Keratinocyte (primary cell): ENCODE results near the gene ODF4. TPM values are rescaled to one million over a fixed set of nuclear protein-coding genes. Genes with fewer than 3 reads are reported as not detected.
"Not testable (repeated sequence)": the region's sequence is repeated elsewhere in the genome, so short reads cannot be mapped to it uniquely, and the experiment has no call there.

Experiments
- DNase-seq: peaks from one replicate; pipeline ENCODE4 v3.0.0-alpha.2; 2011; ENCODE audit warnings: low read depth, missing footprints, low spot score
- FAIRE-seq: peaks from 2 replicates; lab custom pipeline; 2011; peaks lifted over from hg19 to GRCh38; lab: Jason Lieb, UNC
- H2AFZ ChIP-seq: 2 replicates; pipeline ENCODE4 v1.6.0; 2012; ENCODE audit warnings: low read length, control low read depth, inconsistent platforms; ENCODE audit not compliant: control insufficient read depth
- H3K27ac ChIP-seq: 2 replicates; pipeline ENCODE4 v1.5.1; 2011; ENCODE audit warnings: low read length; ENCODE audit not compliant: control insufficient read depth, insufficient read depth
- H3K27me3 ChIP-seq: 3 replicates; pipeline ENCODE4 v1.6.0; 2011; ENCODE audit warnings: low read length; ENCODE audit not compliant: control insufficient read depth, insufficient read depth; ENCODE audit errors: extremely low read depth
- H3K36me3 ChIP-seq, 2 experiments: 2 replicates in 1 of 2; 3 replicates in 1 of 2; pipeline ENCODE4 v1.5.1; 2011; ENCODE audit warnings: low read length in 2 of 2, mild to moderate bottlenecking in 1 of 2; ENCODE audit not compliant: control insufficient read depth in 2 of 2, insufficient read depth in 2 of 2; ENCODE audit errors: extremely low read depth in 1 of 2
- H3K4me1 ChIP-seq: 3 replicates; pipeline ENCODE4 v1.5.1; 2011; ENCODE audit warnings: low read length; ENCODE audit not compliant: control insufficient read depth, insufficient read depth; ENCODE audit errors: extremely low read depth
- H3K4me2 ChIP-seq: 3 replicates; pipeline ENCODE4 v1.6.0; 2011; ENCODE audit warnings: low read depth, low read length; ENCODE audit not compliant: control insufficient read depth, insufficient read depth; ENCODE audit errors: extremely low read depth
- H3K4me3 ChIP-seq, 3 experiments: fragments of 200-600 bp in 1 of 3; sonication (generic) in 1 of 3; 2 replicates in 2 of 3; 3 replicates in 1 of 3; pipeline ENCODE4 v1.5.1; 2011 to 2016; ENCODE audit warnings: low read length in 3 of 3, mild to moderate bottlenecking in 3 of 3, control low read depth in 2 of 3, inconsistent platforms in 1 of 3, low read depth in 1 of 3, mixed read lengths in 1 of 3, mixed run types in 1 of 3, moderate library complexity in 1 of 3; ENCODE audit not compliant: control insufficient read depth in 2 of 3, insufficient read depth in 2 of 3; ENCODE audit errors: extremely low read depth in 1 of 3
- H3K79me2 ChIP-seq: 2 replicates; pipeline ENCODE4 v1.6.0; 2012; ENCODE audit warnings: low read length; ENCODE audit not compliant: control insufficient read depth, insufficient read depth
- H3K9ac ChIP-seq: 3 replicates; pipeline ENCODE4 v1.6.0; 2011; ENCODE audit warnings: low read length; ENCODE audit not compliant: control insufficient read depth, insufficient read depth; ENCODE audit errors: extremely low read depth
- H3K9me1 ChIP-seq: 3 replicates; pipeline ENCODE4 v1.6.0; 2011; ENCODE audit warnings: low read length; ENCODE audit not compliant: control insufficient read depth, insufficient read depth; ENCODE audit errors: extremely low read depth
- H3K9me3 ChIP-seq: 2 replicates; pipeline ENCODE4 v1.5.1; 2012; ENCODE audit warnings: low read depth, low read length; ENCODE audit not compliant: control insufficient read depth
- H4K20me1 ChIP-seq: 3 replicates; pipeline ENCODE4 v1.6.0; 2011; ENCODE audit warnings: low read length; ENCODE audit not compliant: control insufficient read depth, insufficient read depth; ENCODE audit errors: extremely low read depth
- EZH2 ChIP-seq: IDR thresholded peaks from one replicate; pipeline ENCODE4 v1.6.1; 2012; ENCODE audit warnings: inconsistent platforms, mild to moderate bottlenecking, low read length, moderate library complexity
- dilution Hi-C: fragments of 300-500 bp; cut with MboI; formaldehyde crosslinking; loops from one replicate; pipeline ENCODE4 v1.7.0; 2020; ENCODE audit warnings: low sequenced_read_pairs; ENCODE audit not compliant: extremely low pct_ligation_motif_present
- polyA plus RNA-seq, 5 experiments: library from polyadenylated mRNA; depleted of rRNA in 3 of 5; stranded (reverse) in 3 of 5; stranded (forward) in 1 of 5; unstranded in 1 of 5; fragments of >200 nt; gene quantifications; 1 replicate in 1 of 5; 2 replicates in 3 of 5; 3 replicates in 1 of 5; pipeline versions ENCODE4 v1.2.1 to v1.2.3, GENCODE V29; 2011 to 2012; ENCODE audit warnings: missing spikeins in 2 of 5, low read depth in 1 of 5, low replicate concordance in 1 of 5
- TF ChIP-seq, protein P1 (sequence below), 3 experiments: IDR thresholded peaks in 1 of 3; conservative IDR thresholded peaks in 1 of 3; optimal IDR thresholded peaks in 1 of 3; 2 replicates in 2 of 3; 3 replicates in 1 of 3; pipeline versions ENCODE3 to v1.5.1; 2011; ENCODE audit warnings: low read length in 3 of 3, mild to moderate bottlenecking in 3 of 3, moderate library complexity in 2 of 3, control low read depth in 1 of 3, inconsistent platforms in 1 of 3; ENCODE audit not compliant: insufficient read depth in 2 of 3; ENCODE audit errors: extremely low read depth in 1 of 3

The ODF4 gene
- polyA plus RNA-seq, 1 donor (not counting 4 experiments of a cell fraction or from before 2014, with no cell fraction given): not detected

DNA sequence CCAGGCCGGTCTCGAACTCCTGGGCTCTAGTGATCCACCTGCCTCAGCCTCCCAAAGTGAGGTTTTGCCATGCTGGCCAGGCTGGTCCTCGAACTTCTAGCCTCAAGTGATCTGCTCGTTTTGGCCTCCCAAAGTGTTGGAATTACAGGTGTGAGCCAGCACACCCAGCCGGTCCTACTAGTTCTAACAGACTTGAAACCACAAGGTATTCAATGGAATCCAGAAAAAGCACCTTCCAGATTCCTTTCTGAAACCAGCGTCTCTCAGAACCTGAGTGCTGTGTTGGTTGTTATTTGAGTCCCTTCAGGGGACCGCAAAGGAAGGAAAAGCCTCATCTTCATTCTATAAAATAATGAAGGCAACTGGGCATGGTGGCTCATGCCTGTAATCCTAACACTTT is 32.8 kb downstream of the ODF4 start:
- H3K27me3 ChIP-seq: no peaks in the 10 kb centered on the region
- no peak overlapping the region for H2AFZ ChIP-seq
- peaks cover 0 to 5% of the 10 kb centered on the region in 2 experiments for H3K36me3 ChIP-seq
- no peak overlapping the region for H3K9ac ChIP-seq
- peaks cover 4% of the 10 kb centered on the region for H4K20me1 ChIP-seq
- H3K79me2 ChIP-seq: no peaks in the 10 kb centered on the region
- DNase-seq (no peak), FAIRE-seq (no peak)
- peaks cover 15% of the 10 kb centered on the region for H3K4me1 ChIP-seq
- no peak overlapping the region for H3K4me3 ChIP-seq
- H3K27ac ChIP-seq: no peak overlapping the region
- no peaks in the 10 kb centered on the region for H3K9me3 ChIP-seq
- dilution Hi-C loops: no loop called here
- no peak overlapping the region for H3K4me2 ChIP-seq
- H3K9me1 ChIP-seq: no peaks in the 10 kb centered on the region
- no peak for TF ChIP-seq EZH2
- TF ChIP-seq, protein P1, sequence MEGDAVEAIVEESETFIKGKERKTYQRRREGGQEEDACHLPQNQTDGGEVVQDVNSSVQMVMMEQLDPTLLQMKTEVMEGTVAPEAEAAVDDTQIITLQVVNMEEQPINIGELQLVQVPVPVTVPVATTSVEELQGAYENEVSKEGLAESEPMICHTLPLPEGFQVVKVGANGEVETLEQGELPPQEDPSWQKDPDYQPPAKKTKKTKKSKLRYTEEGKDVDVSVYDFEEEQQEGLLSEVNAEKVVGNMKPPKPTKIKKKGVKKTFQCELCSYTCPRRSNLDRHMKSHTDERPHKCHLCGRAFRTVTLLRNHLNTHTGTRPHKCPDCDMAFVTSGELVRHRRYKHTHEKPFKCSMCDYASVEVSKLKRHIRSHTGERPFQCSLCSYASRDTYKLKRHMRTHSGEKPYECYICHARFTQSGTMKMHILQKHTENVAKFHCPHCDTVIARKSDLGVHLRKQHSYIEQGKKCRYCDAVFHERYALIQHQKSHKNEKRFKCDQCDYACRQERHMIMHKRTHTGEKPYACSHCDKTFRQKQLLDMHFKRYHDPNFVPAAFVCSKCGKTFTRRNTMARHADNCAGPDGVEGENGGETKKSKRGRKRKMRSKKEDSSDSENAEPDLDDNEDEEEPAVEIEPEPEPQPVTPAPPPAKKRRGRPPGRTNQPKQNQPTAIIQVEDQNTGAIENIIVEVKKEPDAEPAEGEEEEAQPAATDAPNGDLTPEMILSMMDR (optimal IDR thresholded peaks at IDR 0.05 in 1 of 3, IDR thresholded peaks at IDR 0.05 in 1 of 3, conservative IDR thresholded peaks at IDR 0.05 in 1 of 3; ENCODE audit: extremely low read depth in 1 of 3, insufficient read depth in 2 of 3, low read length in 3 of 3): no peak

GRCh38 chr17:8373856-8374255 is 34.2 kb downstream of the ODF4 start:
- H4K20me1 ChIP-seq, H3K4me3 ChIP-seq, H3K9ac ChIP-seq, H3K79me2 ChIP-seq, H3K4me2 ChIP-seq, dilution Hi-C loops, H2AFZ ChIP-seq, DNase-seq, H3K27me3 ChIP-seq, FAIRE-seq, H3K9me3 ChIP-seq, H3K36me3 ChIP-seq, H3K9me1 ChIP-seq, H3K27ac ChIP-seq: not testable (repeated sequence)
- H3K4me1 ChIP-seq: peaks cover 15% of the 10 kb centered on the region

DNA sequence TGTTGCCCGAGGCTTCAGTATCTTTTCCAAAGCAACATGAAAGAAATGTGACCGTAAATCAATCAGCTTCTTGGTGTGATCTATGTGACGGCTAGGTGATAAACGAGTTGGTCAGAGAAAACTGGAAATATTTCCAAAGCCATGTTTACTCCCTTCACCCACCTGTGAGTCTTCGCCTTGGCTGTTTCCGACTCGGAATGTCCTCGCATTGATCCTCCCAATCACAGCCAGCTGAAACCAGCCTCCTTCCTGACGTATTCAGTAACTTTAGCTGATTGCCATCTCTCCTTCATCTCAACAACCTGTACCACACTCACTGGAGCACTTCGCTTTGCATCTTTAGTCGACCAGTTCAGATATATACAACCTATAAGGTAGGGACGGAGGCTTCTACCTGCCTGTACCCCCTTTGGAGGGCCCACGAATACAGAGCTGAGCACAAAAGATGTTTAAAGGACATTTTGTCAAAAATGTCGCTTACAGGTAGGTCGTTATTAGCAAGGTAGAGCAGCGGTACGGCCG is 36.2 kb downstream of the ODF4 start:
- no peaks in the 10 kb centered on the region for H3K27me3 ChIP-seq
- H3K4me1 ChIP-seq: peaks cover 29% of the 10 kb centered on the region
- peak overlapping the region; percentile 67 for H3K27ac ChIP-seq
- H3K79me2 ChIP-seq: peaks cover 21% of the 10 kb centered on the region
- H3K9me1 ChIP-seq: no peaks in the 10 kb centered on the region
- DNase-seq: no peak
- peaks cover 17% of the 10 kb centered on the region for H4K20me1 ChIP-seq
- peak overlapping the region; percentile 47 to 80 (median 72) for H3K4me3 ChIP-seq
- H3K9ac ChIP-seq: peak overlapping the region; percentile 75
- H3K4me2 ChIP-seq: peak overlapping the region; percentile 96
- H3K36me3 ChIP-seq: peaks cover 16 to 23% of the 10 kb centered on the region in 2 experiments
- dilution Hi-C loops: no loop called here
- no peak for TF ChIP-seq EZH2
- TF ChIP-seq, protein P1 (optimal IDR thresholded peaks at IDR 0.05 in 1 of 3, IDR thresholded peaks at IDR 0.05 in 1 of 3, conservative IDR thresholded peaks at IDR 0.05 in 1 of 3; ENCODE audit: extremely low read depth in 1 of 3, insufficient read depth in 2 of 3, low read length in 3 of 3): no peak
- H3K9me3 ChIP-seq: no peaks in the 10 kb centered on the region
- peak overlapping the region; percentile 59 for H2AFZ ChIP-seq
- FAIRE-seq: no peak
